HTR-8/SVneo (cell line): ENCODE measurements around the gene CTNND2.
"Not testable (repeated sequence)": the region's sequence is repeated elsewhere in the genome, so short reads cannot be mapped to it uniquely, and the experiment has no call there.

Experiments
- DNase-seq: peaks from one replicate; pipeline ENCODE4 v3.0.0; 2011; ENCODE audit warnings: low spot score, mixed read lengths; ENCODE audit not compliant: insufficient read length
- FAIRE-seq: peaks from 2 replicates; lab custom pipeline; 2011; peaks lifted over from hg19 to GRCh38; lab: Jason Lieb, UNC

CTNND2 gene

DNA sequence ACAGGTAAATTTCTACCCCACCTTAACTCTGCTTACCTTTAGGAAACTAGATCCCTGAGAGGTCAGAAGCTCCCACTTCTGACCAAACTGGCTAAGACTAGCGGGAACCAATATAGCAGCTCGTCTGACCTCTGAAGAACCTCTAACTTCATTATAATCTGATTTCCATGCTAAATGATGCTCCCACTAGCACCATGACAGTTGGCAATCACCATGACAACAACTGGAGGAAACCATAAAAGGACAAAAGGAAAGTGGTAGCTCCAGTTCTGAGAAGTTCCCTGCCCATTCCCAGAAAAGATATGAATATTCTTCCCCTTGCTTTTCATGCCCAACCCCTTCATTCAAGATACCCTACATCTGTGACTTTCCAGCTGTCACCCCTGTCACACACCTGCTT lies 483.3 kb downstream of the CTNND2 start:
- no peak for FAIRE-seq
- no peak for DNase-seq

DNA sequence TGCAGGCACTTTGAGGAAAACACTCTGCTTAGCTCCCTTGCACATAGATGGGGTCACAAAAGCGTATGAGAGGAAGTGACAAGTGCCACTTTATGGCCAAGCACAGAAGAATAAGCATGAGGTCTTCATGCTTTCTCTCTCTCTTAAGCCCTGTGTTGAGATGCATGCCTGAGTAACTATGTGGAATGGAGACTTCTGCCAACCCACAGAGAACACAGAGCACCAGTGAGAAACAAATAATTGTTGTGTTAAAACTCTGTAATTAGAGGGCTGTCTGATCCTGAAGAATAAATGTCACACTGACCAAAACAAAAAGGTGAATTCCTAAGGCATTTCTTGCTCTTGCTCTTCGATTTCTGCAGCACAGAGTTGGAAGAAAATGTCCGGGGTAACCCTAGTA lies 488.5 kb downstream of the CTNND2 start:
- DNase-seq (no peak), FAIRE-seq (no peak)

DNA sequence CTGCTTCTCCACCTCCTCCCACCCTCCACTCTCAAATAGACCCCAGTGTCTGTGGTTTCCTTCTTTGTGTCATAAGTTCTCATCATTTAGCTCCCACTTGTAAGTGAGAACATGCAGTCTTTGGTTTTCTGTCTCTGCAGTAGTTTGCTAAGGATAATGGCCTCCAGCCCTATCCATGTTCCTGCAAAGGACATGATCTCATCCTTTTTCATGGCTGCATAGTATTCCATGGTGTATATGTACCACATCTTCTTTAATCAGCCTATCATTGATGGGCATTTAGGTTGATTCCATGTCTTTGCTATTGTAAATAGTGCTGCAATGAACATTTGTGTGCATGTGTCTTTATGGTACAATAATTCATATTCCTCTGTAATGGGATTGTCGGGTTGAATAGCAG lies 489.5 kb downstream of the CTNND2 start:
- FAIRE-seq, result peak; percentile 9
- DNase-seq, result not testable (repeated sequence)

DNA sequence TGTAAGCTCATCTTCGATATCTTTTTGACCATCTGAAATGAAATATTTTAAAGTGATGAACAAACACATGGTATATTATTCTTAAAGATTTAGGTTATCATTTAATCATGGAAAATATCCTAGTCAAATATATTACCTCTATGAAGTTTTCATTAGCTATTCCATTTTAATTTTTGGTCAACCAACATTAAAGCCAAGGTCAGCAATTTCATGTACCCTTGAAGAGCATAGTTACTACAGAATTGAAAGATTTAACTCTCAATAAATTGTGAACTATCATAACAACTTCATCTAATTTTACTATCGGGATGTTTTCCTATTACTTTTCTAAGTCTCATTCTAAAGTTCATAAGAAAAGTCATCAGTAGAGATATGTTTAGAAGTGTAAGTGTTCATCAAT lies 492.6 kb downstream of the CTNND2 start:
- FAIRE-seq (no peak), DNase-seq (no peak)

DNA sequence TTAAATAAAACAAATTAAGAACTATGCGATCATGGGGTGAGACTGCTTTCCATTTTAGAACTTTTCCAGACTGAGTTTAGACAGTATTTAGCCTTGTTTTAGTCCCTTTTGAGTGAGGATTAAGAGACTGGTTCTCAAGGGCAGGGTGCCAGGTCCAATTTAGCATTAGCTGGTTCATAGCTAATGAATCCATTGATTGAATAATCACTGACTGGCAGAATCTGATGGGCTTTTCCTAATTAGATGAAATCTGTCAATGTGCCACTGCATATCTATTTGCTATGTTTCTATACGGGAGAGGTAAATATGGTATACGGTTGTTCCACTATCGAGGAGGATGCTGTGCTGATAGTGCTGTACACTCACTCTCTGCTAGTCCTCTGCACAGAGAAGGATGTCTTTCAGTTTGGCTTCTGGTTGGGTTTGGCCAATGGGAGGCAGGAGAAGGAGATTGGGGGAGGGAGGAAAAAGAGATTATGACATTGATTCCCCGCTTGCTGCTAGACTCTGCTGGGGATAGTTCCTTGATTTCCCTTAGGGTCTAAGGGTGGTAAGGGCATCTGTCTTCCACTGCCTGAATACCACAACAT lies 496.6 kb downstream of the CTNND2 start:
- FAIRE-seq, result no peak
- no peak for DNase-seq

DNA sequence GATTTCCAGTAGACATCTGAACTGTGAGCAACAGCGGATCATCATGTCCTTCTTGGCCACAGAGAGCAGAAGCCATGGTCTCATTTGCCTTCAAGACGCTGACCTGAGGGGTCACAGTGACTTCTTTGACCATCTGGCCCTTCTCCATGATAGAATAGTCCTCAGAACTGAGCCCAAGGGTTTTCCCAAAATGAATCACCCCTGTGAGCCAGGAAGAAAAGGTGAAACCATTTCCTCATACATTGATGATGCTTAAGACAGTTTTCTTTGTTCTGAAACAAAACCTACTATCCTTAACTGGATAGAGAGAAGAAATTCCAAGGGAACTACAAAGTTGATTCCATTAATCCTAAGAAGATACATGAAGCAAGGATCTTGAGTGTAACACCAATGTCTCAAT lies 503.9 kb downstream of the CTNND2 start:
- DNase-seq (no peak), FAIRE-seq (no peak)

DNA sequence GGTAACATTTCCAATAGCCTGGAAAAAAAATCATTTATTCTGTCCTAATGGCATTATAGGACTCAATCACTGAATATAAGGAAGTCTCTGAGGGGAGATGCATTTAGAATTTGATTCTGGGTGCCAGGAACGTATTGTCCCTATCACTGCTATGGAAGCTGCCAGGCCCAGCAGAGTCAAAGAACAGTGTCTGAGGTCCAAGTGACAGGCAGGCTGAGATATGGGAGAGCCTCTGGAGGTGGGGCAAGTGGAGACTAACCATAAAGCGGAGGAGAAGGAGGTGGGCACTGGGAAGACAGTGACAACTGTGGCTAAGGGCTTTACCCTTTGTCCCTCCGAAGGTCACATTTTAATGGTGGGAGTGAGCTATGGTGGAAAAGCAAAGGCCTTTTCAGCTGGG lies 505.5 kb downstream of the CTNND2 start:
- FAIRE-seq, result peak; percentile 40

DNA sequence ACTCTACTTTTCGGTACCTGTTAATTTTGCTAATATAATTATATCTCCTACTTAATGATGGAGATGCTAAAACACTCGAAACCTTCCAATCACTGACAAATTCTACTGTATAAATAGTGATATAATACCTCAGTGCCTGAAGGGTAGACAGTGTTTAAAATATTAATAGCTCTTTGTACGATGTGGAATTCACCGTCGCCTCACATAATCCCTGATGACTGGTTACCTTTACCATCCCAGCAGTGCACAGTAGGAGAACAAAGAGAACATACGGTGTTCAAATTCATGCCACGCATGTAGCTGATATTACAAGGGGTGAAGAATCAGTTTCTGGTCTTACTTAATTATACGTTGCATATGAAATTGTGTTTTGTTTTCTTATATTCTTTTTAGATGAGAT lies 506.7 kb downstream of the CTNND2 start:
- peak; percentile 9 for FAIRE-seq
- DNase-seq, result no peak

More for the DNA sequence above, 505.5 kb downstream of the CTNND2 start:
- no peak for DNase-seq

DNA sequence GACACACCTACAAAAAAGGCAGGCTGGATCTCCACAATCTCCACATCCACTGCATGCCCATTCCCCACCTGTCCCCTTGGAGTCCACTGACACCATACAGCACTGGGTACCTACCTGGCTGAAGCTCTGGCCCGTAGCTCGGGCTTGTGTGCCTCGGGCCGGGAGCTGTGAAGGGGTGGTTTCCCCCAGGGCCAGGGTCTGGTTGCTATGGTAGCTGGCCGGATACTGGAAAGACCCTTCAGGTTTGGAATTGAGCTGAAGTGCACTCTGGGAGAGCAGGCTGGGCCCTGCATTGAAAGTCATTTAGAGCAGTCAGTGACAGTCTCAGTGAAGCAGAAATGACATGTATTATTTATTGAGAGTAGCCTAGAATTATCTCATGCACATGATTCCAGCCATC lies 507.3 kb downstream of the CTNND2 start:
- no peak for FAIRE-seq
- no peak for DNase-seq

DNA sequence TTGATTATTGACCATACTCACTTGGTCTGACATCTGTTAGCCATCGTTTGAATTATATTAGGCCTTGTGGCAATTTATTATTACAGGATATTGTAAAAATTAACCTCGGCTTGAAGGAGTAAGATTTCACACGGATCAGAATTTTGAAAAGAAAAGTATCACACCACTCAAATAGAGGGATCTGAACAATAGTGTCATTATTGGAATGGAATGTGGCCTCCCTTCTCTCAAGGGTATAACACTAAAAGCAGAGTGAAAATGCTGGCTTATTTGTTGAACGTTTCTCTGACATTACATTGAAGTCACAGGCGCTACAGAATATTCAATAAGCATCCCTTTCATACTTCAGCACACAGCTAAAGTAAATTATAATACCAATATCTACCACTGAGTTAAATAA lies 509.3 kb downstream of the CTNND2 start:
- FAIRE-seq, result no peak
- no peak for DNase-seq

DNA sequence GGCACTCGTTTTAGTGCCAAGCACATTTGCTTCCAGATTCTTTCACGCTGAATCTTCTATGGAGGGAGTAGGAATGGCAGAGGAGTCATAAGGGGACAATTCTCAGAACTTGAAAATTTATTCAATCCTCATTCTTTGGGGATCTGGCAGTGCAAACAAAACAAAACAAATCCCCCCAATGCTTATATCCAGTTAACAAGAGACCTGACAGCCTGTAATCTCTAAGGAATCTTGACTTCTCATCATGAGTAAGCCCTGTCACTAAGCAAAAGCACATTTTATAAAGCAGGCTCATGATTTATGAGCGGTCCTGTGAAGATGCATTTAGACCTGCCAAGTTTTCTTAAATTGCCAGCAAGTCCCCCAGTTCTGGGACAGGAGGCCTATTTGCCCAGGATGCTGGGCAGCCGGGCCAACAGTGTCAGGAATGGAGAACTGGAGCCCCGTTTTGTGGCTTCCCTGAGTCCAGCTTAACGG lies 513.9 kb downstream of the CTNND2 start:
- FAIRE-seq (no peak), DNase-seq (peak; percentile 51)

DNA sequence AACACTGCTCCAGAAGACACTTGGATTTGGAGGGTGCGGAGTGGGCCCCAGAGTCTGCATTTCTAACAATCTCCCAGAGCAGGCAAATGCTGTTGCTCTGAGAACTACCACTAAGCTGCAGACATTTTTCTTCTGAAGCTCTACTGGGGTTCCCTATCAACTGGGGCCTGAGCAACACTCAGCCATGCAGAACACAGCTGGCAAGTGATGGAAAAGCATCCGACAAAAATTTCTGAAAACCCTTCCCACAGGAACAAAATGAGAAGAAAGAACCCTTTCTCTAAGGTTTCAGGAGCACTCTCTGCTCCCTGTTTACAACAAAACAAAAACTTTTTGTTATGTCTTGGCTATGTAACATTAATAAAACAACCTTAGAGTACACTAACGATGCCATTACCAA lies 516.9 kb downstream of the CTNND2 start:
- no peak for FAIRE-seq
- DNase-seq, result no peak

DNA sequence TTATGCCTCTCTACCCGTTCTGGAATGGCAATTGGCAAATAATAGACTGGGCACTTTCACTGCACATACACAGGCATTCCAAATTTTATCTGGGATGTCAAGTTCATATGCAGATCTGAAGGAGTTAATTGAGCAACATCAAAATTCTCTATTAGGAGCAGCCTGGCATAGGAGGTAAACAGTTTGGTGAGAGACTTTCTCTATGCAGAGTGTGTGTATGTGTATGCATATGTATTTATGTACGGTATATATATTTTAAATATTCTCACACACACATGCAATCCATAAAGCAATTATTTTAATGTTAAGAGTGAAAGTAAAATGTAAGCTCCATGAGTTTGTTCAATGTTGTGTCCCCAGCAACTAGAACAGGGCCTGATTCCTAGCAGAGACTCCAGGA lies 517.8 kb downstream of the CTNND2 start:
- no peak for FAIRE-seq

DNA sequence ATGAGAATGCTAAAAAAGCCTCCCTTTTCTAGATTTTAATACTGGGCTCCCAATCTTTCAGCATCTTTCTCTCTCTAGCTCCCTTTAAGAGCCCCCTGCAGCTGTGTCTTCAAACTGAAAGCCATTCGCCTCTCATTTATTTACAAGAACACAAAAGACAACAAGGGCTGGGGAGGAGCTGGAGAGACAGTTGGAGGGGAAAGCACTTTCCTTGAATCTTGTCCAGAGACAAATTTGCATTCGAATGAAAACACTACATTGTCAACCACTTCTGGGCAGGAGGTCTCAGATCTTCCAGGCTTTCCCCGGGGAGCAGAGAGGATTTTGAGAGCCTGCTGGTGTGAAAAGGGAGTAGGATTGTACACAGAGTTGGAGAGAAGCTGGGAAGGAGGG lies 518.3 kb downstream of the CTNND2 start:
- DNase-seq, result no peak
- FAIRE-seq, result no peak

More for the DNA sequence above, 517.8 kb downstream of the CTNND2 start:
- DNase-seq, result no peak

DNA sequence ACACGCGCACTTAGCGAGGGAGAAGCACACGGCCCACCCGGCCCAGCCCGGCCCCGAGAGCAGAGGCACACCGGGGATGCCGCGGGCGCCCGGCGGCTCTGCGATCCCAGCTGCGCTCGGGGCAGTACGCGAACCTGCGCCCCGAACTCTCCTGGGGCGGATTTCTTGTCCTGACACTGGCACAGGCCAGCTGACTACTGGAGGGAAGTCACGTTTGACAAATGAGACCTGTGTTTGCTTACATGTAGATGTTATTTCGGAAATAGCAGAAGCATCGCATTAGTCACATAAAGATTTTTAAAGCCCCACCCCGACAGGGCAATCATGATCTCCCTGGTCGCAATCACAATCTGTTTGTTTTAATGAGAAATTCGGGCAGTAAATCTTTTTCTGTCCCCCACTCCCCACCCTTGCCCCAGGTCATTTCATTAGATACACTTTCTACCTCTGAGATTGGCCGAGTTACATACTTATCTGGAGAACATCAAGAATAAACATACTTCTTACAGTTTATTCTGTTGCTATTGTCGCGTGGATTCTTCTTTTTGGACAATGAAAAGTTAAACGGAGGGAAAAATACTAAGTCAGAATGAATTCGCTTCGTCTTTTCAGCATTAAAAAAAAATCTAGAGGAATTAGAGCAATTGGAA lies 518.9 kb downstream of the CTNND2 start:
- no peak for FAIRE-seq

DNA sequence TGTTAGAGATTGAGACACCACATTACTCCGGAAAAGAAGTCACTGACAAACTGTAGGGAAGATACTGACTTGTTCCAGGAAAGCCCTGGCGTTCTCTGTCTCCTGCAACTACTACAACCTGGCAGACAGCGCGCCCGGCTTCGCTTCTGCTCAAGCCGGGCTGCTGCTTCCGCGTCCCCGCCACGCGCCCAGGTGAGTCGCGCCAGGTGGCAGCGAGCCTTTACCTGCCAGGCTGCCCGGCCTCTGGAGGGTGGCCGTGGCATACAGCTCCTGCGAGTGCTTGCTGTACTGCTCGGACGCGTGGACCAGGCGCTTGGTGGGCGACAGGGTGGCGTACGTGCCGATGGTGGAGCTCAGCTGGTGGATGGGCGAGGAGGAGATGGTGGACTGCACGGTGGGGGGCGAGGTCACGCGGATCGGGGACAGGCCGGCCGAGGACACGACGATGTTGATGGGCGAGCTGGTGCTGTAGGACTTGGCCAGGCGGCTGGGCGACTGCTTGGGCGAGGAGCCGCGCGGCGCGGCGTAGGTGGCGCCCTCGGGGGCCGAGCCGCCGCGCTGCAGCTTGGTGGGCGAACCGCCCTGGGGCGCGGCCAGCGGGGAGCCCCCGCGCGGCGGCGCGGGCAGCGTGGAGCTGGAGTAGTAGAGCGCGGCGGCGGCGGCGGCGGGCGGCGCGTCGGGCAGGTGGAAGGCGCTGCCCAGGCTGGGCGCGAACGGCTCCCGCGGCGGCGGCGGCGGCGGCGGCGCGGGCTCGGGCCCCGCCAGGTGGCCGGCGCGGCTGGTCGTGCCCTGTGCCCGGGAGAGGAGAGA lies 519.6 kb downstream of the CTNND2 start:
- FAIRE-seq (peak; percentile 96), DNase-seq (peak; percentile 29)

More for the DNA sequence above, 518.9 kb downstream of the CTNND2 start:
- no peak for DNase-seq

DNA sequence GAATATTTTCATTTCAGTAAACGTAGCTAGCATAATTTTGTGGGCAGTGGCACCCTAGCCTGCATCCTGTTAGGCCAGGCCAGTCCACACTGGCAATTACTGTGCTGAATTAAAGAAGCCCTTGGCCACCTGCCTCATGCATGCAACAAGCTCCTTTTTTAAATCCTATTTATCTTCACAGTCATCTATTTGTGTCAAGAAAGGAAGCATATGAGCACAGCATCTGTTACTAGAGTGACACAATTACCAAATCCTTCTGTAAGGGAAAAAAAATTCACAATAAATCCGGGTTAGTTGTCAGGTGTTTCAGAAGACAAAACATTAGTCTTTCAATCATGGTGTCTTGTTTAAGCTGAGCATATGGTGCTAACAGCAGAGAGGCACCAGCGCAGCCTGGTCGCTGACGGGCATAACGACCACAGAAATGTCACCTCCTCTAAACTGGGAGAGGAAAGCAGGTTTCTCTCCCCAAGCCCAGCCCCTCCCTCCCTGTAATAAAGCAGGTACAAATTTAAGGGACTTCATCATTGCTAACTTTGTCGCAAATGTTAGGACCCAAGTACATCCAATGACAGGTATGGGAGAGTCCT lies 520.6 kb downstream of the CTNND2 start:
- FAIRE-seq, result no peak
- DNase-seq, result no peak

DNA sequence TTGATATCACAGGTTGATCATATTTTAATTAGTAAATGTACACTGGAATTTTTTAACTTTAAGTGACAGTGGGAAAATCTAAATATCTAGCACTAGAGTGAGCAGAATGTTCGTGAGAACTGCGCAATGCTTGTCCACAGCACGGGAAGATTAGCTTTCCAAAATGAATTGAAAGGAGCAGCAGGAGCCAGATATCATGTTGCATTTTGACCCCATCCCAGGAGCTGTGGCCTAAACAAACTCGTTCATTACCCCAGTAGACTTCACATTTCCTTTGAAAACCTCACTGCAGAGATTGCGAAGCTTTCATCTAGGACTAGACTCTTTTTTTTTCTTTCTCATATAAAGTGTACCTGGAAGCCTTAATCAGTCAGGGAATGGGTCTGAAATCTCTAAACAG lies 525.8 kb downstream of the CTNND2 start:
- FAIRE-seq (no peak), DNase-seq (no peak)

DNA sequence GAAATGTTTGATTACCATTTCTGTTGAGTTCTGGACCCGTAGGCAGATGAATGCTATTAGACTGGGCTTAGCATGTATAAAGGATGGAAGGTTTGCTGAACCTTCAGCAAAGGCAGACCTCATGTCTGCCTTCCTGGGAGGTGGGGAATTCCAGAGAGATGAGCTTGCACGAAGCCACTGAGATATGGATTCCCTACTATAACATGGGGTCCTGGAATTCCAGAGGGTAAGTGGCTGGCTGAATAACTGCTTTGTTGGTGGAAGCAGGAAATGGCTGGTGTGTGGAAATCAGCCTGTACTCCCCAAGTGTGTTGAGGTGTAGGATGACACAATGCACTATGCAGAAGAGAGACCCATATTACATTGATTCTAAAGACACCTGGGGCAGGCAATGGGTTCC lies 526.4 kb downstream of the CTNND2 start:
- peak; percentile 78 for FAIRE-seq
- DNase-seq, result peak; percentile 25

DNA sequence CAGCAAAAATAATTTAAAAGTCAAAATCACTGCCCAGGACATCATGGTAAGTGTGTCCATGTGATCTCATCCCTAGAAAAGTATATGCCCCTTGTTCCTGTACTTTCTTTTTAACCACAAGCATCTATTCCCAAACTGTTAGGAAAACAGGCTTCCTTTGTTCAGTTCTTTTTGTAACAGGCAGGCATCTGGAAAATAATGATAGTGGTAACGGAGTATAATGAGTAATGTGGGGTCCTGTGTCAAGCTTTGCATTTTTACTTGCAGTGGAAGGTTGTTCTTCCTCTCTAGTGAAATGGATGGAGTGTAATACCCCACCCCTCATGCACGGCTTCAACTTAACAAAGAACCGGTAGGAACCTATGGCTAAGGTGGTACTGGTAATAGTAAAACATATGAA lies 532.1 kb downstream of the CTNND2 start:
- FAIRE-seq, result peak; percentile 42

DNA sequence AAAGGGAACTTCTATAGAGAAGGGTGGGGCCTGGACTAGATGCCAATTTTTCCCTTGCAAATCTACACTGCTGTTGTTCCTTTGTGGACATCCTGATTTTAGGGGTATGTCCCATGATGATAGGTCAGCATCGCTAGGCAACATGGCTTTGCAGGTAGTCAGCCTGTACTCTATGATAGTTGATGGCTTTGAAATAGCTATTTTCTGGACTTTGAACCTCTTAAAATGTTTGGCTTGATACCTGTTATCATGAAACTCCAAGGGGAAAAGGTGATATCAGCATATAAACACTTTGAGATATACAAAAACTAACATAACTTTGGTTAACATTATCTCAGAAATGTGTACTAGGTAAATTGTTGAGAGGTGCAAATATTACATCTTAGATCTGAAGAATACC lies 533.2 kb downstream of the CTNND2 start:
- DNase-seq (no peak), FAIRE-seq (no peak)

More for the DNA sequence above, 532.1 kb downstream of the CTNND2 start:
- no peak for DNase-seq
